ENCODE measurements around the gene NPAS2.

Gene NPAS2

GRCh38 chr2:100793982-100794381 lies 26.0 kb upstream of the NPAS2 start:
- no peak for DNase-seq (ENCODE audit: low read depth in 2 of 2)

DNA sequence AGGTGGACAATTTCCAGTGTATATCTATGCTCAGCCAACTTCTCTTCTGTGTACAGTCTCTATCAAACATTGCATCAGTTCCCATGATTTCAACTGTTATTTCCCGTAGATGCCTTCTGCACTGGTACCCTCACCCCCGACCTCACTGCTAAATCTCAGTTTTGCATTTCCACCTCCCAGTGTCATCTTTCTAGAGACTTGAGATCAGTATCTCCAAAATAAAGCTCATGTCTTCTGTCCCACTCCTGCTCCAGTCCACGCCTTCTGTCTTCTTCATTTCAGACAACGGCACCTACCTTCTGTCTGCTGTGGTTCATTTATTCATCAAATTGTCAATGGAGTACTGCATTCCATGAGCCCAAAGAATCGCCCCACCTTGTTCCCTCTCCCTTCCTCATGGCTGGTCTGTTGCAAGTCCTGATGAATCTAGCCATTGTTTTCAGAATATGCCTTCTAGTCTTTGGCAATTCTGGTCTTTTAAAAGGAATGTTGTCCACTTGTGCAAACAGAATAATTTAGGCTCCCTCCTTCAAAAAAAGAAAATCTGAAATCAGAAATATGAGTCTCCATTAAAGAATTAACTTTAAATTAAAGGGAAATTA lies 23.3 kb upstream of the NPAS2 start:
- no peak for DNase-seq (ENCODE audit: low read depth in 2 of 2)

- no peak for DNase-seq (ENCODE audit: low read depth in 2 of 2)
Observed at GRCh38 chr2:100799686-100800085, 20.3 kb upstream of the NPAS2 start.

DNA sequence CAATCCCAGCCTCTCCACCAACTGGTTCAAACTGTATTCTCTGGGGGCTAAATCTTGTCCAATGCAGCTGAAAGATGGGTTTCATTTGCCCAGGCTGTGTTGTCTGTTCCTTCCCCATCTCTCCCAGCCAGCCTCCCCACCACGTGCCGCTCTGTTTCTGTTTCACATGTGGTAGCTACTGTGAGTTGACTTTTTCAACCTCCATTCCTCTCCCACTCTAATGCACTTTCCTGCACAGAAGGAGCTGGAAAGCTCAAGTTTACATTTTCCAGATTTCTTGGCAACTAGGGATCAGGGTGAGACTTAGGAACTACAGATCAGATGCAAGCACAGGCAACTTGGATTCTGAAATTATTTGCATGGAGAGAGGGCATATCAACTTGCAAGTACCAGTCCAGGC lies 19.0 kb upstream of the NPAS2 start:
- DNase-seq (ENCODE audit: low read depth in 2 of 2): no peak

DNA sequence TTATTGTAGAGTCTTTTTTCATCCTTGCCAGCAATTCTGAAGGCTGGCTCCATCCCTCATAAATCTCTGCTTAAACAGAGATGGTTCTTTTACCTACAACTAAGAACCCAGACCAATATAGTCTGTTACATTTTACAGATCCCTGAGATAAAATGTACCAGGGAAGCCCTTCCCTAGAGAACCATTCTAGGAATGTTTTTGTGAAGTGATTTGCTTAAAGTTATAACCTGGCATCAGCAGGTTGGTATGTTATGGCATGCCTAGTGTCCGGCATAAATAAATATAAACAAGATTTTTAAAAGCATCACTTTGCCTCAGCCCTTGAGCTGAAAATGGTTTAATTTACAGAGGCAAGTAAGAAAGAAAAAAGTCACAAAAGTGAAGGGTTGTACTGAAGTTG lies 18.5 kb upstream of the NPAS2 start:
- DNase-seq (ENCODE audit: low read depth in 2 of 2): no peak

GRCh38 chr2:100802066-100802465 lies 17.9 kb upstream of the NPAS2 start:
- DNase-seq (ENCODE audit: low read depth in 2 of 2): no peak

- no peak for DNase-seq (ENCODE audit: low read depth in 2 of 2)
Observed at GRCh38 chr2:100803334-100803733, 16.6 kb upstream of the NPAS2 start.

DNA sequence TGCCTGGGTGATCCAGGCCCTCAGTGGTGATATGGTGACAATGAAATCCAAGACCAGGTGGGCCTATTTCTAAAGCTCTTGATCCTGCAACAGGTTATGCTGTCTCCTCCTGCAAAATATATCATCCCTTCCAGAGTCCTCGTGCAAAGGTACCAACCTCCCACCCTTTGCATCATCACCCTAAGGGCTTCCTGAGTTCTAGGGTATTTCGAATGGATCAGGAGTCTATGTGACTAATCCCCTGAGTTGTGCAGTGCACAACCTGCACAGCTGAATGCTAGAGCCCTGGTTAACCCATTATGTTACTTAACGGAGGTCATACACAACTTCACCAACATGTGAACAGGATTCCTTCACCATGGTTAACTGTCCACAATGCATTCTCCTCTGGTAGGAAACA lies 13.4 kb upstream of the NPAS2 start:
- no peak for DNase-seq (ENCODE audit: low read depth in 2 of 2)

GRCh38 chr2:100807707-100808106 lies 12.2 kb upstream of the NPAS2 start:
- no peak for DNase-seq (ENCODE audit: low read depth in 2 of 2)

DNA sequence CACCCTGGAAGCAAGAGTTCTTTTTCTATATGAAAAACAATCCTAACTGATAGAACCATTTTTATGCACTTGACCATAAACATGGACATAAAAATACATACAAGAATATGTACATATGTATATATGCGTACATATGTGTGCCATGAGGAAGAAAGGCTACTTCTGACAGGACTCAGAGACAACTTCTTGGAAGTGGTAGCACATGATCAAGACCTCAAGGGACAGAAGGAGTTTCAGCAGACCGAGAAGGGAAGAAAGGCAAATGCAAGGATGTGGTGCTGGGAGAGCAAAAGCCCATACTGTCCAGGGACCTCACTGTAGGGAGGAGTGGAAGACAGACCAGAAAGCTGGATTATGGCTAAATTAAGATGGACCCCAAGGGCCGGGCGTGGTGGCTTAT lies 11.4 kb upstream of the NPAS2 start:
- DNase-seq (ENCODE audit: low read depth in 2 of 2): no peak

- DNase-seq (ENCODE audit: low read depth in 2 of 2): no peak
Observed at GRCh38 chr2:100809506-100809905, 10.4 kb upstream of the NPAS2 start.

DNA sequence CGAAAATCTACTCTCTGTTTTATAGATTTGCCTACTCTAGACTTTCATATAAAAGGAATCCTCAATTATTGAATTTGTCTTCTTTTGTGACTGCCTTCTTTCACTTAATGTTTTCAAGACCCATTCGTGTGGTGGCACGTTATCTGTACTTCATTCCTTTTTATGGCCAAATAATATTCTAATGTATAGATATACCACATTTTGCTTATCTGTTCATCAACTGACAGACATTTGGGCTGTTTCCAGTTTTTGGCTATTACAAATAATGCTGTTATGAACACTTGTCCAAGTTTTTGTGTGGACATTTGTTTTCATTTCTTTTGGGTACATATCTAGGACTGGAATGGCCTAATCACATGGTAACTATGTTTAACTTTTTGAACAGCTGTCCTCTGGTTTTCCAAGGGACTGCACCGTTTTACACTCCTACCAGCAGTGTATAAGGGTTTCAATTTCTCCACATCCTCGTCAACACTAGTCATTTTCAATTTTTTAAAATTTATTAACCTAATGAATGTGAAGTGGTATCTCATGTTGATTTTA lies 9.3 kb upstream of the NPAS2 start:
- no peak for DNase-seq (ENCODE audit: low read depth in 2 of 2)

DNA sequence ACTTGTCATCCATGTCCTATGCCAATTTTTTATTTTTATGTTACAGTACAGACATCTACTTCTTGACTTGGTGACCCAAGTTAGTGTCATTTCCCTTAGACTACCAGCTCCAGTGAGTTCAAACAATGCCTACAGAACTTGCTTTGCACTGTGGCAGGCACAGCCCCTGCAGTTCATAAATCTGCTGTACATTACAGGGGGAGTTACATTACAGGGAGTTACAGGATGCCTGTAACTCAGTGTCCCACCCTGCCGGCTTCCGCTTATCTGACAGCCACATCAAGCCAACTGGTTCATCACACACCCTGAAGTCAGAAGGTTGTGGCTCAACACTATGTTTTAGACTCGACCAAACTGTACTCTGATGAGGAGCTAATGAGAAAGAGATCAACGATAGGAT lies 7.8 kb upstream of the NPAS2 start:
- no peak for DNase-seq (ENCODE audit: low read depth in 2 of 2)

DNA sequence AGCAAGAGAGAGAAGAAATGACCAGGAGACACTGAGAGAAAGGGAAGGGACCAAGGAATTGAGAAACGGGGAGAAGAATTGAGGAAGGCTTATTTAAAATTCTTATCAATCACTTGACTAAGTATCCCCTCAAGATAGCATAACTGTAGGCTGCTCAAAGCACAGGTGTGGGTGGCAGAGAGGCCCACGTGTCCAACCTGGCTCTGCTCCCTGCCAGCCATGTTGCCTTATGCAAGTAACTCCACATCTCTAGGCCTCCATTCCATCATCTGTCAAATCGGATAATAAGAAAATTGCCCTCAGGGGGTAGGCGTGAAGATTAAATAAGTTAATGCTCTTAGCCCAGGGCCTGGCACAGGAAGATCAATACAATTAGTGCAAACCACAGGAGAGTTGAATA lies 7.4 kb upstream of the NPAS2 start:
- DNase-seq (ENCODE audit: low read depth in 2 of 2): no peak

DNA sequence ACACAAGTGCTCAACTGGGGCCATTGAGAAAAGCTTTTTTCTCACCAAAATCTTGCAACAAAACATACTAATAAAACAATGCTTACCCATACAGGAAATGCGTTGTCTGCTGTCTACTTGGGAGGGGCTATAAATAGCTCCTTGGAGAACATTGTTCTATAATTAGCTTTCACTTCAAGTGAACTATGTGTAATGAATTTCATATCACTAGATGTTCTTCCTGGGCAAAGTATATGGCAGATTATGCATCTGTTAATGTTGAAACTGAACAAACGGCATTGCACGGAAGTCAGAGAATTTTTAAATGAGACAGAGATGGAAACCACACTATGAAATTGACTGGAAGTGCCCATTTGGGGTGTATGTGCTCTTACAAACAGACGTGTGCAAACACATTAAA lies 6.4 kb upstream of the NPAS2 start:
- DNase-seq (ENCODE audit: low read depth in 2 of 2): no peak

GRCh38 chr2:100814043-100814442 lies 5.9 kb upstream of the NPAS2 start:
- no peak for DNase-seq (ENCODE audit: low read depth in 2 of 2)

GRCh38 chr2:100814453-100814852 lies 5.5 kb upstream of the NPAS2 start:
- no peak for DNase-seq (ENCODE audit: low read depth in 2 of 2)

- no peak for DNase-seq (ENCODE audit: low read depth in 2 of 2)
Observed at GRCh38 chr2:100817388-100817985, 2.5 kb upstream of the NPAS2 start.

GRCh38 chr2:100818003-100818605 lies 1.8 kb upstream of the NPAS2 start:
- DNase-seq (ENCODE audit: low read depth in 2 of 2): no peak

- peak in 1 of 2 donors; percentile 5 for DNase-seq (ENCODE audit: low read depth in 2 of 2)
Observed at GRCh38 chr2:100818606-100819369, 1.2 kb upstream of the NPAS2 start.

GRCh38 chr2:100820273-100820522 lies 259 bp downstream of the NPAS2 start:
- DNase-seq (ENCODE audit: low read depth in 2 of 2): peak in 1 of 2 donors; percentile 1

GRCh38 chr2:100820523-100821254 lies 750 bp downstream of the NPAS2 start:
- DNase-seq (ENCODE audit: low read depth in 2 of 2): peak in 1 of 2 donors; percentile 0
